ENCODE data around the gene VWA3B. TPM values are rescaled to one million over a fixed set of nuclear protein-coding genes. Genes with fewer than 3 reads are reported as not detected.
A peak's percentile ranks its signal among the peaks of the same experiment; 100 is the strongest.

VWA3B gene
- total RNA-seq, 2 donors from 2014 or later: not detected

DNA sequence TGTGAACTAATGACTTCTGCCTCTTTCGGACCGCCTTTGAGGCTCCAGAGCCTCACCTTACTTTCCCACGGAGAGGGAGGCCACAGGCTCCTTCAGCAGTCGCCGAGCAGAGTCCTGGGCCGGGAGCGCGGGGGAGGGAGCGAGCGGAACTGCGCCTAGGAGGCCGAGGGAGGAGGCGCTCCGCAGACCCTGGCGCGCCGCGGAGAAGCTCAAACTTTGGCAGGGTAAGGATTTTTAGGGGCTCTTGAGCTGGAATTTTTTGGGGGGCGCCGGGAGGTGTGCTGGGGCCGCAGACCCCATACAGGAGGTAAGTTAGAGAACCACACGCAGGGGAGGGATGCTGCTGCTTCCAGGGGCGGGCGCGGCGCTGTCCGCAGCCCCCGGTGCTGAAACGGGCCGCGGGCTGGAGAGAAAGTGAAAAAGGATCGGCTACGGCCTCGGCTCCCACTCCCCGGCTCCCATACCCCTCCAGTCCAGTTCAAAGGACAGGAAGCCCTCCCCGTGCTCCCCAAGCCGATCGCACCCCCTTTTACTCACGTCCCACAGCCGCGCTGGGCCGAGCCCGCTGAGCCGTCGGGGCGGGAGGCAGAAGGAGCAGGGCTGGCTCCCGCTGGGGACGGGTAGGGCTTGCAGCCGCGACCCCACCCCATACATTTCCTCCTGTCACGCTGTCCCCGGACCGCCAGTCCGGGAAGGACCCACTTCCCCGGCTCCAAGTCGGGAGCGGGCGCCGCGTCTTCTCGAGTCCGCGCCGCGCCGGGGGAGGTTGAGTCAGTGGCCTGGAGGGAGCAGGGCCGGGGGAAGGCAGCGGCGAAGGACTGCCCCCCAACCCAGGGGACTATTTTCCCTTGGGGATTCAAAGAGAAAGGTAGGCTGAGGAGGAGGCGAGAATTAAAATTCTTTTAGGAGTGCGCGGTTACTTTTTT lies 259.6 kb downstream of the VWA3B start, which contains the start of gene CNGA3:
TSS of gene CNGA3 (plus strand) at position 146 of the 926 bp plus-strand sequence. CDS start 23,520 bp downstream, outside the sequence.
- H3K36me3 Mint-ChIP-seq (ENCODE audit: low read depth): peaks cover 4% of the 10 kb centered on the region
- H3K9me3 ChIP-seq (ENCODE audit: control insufficient read depth, low read length, poor library complexity, severe bottlenecking): no peaks in the 10 kb centered on the region
- no peak for ATAC-seq
- peak in 1 of 3 donors; percentile 13 for DNase-seq
- H3K4me1 Mint-ChIP-seq: peaks cover 5% of the 10 kb centered on the region
- peaks cover 85% of the 10 kb centered on the region for H3K27me3 Mint-ChIP-seq
- no peak within 1 kb of the TSS for H3K27ac Mint-ChIP-seq
- peak within 1 kb of the TSS; percentile 67 for H3K4me3 Mint-ChIP-seq

DNA sequence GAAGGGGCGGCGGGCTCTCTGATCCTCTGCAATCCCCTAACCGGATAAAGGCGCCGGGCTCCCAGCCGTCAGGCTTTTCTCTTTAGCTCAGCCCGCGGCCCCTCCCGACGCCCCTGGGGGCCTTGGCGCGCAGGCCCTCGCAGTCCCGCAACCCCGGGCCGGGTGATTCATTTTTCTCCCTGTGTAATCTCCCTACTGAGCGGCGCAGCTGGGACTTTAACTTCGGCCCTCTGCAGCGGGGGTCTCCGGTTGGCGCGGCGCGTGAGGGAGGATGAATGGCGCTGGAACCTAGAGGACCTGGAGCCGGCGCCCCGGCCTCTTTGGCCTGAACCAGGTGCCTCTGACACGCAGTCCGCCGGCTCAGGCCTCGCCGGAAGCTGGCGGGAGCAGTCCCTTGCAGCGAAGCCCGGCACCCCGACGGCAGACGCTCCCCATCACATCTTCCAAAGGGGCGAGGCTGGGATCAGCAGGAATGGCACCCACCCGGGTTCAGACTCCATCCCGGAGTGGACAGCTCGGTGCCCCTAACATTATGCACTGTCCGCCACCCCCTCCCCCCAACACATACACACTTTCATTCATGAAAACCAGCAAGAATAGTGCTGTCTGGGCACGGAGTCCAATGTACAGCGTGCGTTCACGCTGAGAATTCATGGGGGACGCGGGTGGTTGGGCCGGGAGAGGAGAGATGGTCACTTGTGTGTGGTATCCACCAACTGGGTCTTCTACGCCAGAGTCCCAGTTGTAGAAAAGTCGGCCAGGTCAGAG lies 260.5 kb downstream of the VWA3B start:
- Mint-ChIP-seq H3K36me3 (ENCODE audit: low read depth) (peaks cover 4% of the 10 kb centered on the region), H3K4me3 (peak overlapping the region; percentile 4), H3K4me1 (peaks cover 5% of the 10 kb centered on the region), H3K27me3 (peaks cover 89% of the 10 kb centered on the region), H3K27ac (no peak overlapping the region)
- ATAC-seq (no peak), DNase-seq (no peak)
- no peaks in the 10 kb centered on the region for H3K9me3 ChIP-seq (ENCODE audit: control insufficient read depth, low read length, poor library complexity, severe bottlenecking)

DNA sequence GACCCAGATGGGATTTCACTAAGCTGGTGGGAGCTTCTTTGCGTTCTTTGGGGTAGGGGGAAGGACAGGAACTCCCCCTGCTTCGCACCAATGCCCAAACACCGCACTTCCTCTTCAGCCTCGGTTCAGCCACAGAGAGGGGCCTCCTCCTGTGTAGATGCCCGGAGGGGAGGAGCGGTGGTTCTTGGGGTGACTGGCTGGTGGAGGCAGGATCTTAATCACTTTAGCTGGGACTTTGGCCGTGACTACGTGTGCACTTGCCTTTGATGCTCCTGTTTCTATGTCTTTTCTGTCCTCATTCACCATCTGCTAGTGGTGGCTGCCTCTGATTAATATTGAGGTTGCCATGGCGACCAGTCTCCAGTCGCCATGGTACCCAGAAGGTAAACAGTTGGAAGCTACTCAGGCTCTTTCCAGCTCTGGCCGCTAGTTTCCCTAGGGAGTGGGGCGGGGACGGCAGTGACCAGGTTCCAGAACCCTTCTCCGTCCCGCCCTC lies 261.1 kb downstream of the VWA3B start:
- Mint-ChIP-seq H3K27ac (no peak overlapping the region), H3K36me3 (ENCODE audit: low read depth) (peaks cover 4% of the 10 kb centered on the region), H3K4me1 (peaks cover 5% of the 10 kb centered on the region), H3K27me3 (peaks cover 84% of the 10 kb centered on the region), H3K4me3 (no peak overlapping the region)
- no peak for ATAC-seq
- DNase-seq: no peak
- H3K9me3 ChIP-seq (ENCODE audit: control insufficient read depth, low read length, poor library complexity, severe bottlenecking): no peaks in the 10 kb centered on the region

DNA sequence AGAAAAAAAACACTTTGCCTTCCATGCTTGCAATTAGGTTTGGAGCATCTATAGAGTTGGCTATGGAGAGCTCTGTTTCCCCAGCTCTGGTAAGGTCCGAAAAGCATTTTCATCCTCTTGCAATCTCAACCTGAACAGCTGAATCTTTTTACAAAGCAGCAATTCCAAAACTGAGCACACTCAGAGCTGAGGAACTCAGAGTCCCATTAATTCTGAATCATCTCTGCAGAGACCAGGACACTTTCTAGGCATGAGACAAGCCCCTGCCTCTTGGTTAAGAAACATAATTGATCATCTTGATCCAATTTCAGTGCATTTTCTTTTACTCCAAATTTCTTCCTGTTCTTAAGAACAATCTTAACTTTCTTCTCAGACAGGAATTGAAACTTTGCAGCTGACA lies 263.4 kb downstream of the VWA3B start:
- no peak for ATAC-seq
- Mint-ChIP-seq H3K4me3 (no peak overlapping the region), H3K27me3 (peaks cover 70% of the 10 kb centered on the region), H3K27ac (no peak overlapping the region), H3K4me1 (peaks cover 5% of the 10 kb centered on the region), H3K36me3 (ENCODE audit: low read depth) (peaks cover 2% of the 10 kb centered on the region)
- DNase-seq: no peak
- H3K9me3 ChIP-seq (ENCODE audit: control insufficient read depth, low read length, poor library complexity, severe bottlenecking): no peaks in the 10 kb centered on the region

DNA sequence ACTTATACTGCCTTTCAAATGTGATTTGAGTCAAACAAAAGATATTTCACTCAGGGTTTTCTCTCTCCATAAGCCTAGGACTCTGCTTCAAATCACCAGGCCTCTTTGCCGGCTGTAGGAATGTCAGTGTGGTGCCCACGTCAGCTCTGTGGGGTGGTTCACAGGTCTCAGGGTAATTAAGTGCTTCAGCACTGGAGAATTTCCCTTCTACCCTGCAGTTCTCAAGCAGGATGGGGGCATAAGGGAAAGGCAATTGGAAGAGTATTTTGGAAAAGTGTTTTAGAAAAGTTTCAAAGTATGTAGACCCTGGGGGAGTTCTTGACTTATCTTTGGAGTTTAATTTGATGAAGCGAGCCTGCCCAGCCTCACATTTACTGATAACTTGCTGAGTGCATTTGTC lies 268.9 kb downstream of the VWA3B start:
- Mint-ChIP-seq H3K27me3 (peaks cover 46% of the 10 kb centered on the region), H3K4me1 (no peaks in the 10 kb centered on the region), H3K27ac (no peak overlapping the region), H3K4me3 (no peak overlapping the region), H3K36me3 (ENCODE audit: low read depth) (peaks cover under 1% of the 10 kb centered on the region)
- DNase-seq: no peak
- no peaks in the 10 kb centered on the region for H3K9me3 ChIP-seq (ENCODE audit: control insufficient read depth, low read length, poor library complexity, severe bottlenecking)
- ATAC-seq: no peak

DNA sequence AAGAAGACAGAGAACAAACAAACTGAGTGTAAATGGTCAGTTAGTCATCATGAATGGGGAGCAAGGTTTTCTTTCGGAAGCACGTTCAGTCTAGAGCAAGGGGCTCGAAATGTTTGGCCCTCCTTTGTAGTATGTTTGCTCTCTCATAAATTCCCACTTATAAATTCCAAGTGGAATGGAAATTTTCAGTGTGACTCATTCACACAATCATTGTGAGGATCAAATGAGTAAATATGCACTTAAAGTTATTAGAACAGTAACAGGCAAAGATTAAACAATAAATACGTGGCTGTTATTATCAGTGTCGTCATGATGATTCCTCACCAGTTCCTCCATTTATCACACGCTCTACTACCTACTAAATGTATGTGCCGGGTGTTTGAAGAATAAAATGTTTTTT lies 269.8 kb downstream of the VWA3B start:
- Mint-ChIP-seq H3K4me3 (no peak overlapping the region), H3K27ac (no peak overlapping the region), H3K36me3 (ENCODE audit: low read depth) (no peaks in the 10 kb centered on the region), H3K4me1 (no peaks in the 10 kb centered on the region), H3K27me3 (peaks cover 38% of the 10 kb centered on the region)
- no peaks in the 10 kb centered on the region for H3K9me3 ChIP-seq (ENCODE audit: control insufficient read depth, low read length, poor library complexity, severe bottlenecking)
- ATAC-seq (no peak), DNase-seq (no peak)

DNA sequence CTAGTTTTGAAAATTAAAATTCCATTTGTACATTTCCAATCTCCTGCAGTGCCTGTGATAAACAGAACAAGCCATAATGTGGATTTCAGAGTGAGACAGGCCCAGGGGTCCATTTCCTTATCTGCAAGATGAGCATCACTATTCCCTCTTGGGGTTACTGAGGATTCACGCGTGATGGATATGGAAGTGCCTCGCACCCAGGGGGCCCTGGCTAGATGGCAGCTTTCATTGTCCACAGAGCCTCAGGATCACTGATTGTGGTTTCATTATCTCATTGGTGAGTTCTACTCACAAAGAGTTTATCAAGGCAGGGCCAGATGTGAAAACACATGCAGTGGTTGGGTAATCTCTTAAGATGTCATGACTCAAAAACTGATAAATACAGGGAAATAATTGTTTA lies 270.9 kb downstream of the VWA3B start:
- Mint-ChIP-seq H3K27ac (no peak overlapping the region), H3K4me1 (no peaks in the 10 kb centered on the region), H3K4me3 (no peak overlapping the region), H3K27me3 (peaks cover 29% of the 10 kb centered on the region), H3K36me3 (ENCODE audit: low read depth) (no peaks in the 10 kb centered on the region)
- no peaks in the 10 kb centered on the region for H3K9me3 ChIP-seq (ENCODE audit: control insufficient read depth, low read length, poor library complexity, severe bottlenecking)
- DNase-seq (no peak), ATAC-seq (no peak)

DNA sequence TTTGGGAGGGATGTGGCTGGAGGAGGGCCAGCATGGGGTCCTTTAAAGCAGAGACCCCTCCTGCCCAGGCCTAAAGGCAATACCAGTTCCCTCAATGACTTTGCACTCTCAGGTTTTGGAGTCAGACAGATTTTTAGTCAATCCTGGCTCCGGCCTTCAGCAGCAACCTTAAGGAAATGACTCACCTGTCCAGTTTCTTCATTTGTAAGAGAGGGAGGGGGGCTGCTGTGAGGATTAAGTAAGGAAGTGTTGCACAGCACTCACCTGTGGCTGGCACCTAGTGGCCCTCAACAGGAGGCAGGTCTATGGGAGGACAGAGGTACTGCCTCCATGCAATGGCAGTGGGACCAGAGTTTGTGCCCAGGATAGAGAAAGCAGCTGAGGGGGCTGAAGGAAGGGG lies 273.0 kb downstream of the VWA3B start:
- Mint-ChIP-seq H3K27me3 (peaks cover 25% of the 10 kb centered on the region), H3K4me3 (no peak overlapping the region), H3K27ac (no peak overlapping the region), H3K4me1 (no peaks in the 10 kb centered on the region), H3K36me3 (ENCODE audit: low read depth) (no peaks in the 10 kb centered on the region)
- ATAC-seq (no peak), DNase-seq (no peak)
- H3K9me3 ChIP-seq (ENCODE audit: control insufficient read depth, low read length, poor library complexity, severe bottlenecking): no peaks in the 10 kb centered on the region

Other genes starting within 250 kb of the VWA3B start
- 10 to 100 TPM; 41.0 to 43.2 TPM for gene TMEM131, start 91.2 kb upstream of the VWA3B start, total RNA-seq